ENCODE data around the gene FBLN1. TPM values are rescaled to one million over a fixed set of nuclear protein-coding genes. Genes with fewer than 3 reads are reported as not detected.

FBLN1 gene
- total RNA-seq, 1 donor from 2014 or later, result 0.13 TPM

Other genes starting within 250 kb of the FBLN1 start
- gene UPK3A, start 217.9 kb upstream of the FBLN1 start, total RNA-seq, result not detected in 2 replicates
- gene FAM118A, start 192.9 kb upstream of the FBLN1 start, total RNA-seq, result 14.2 and 14.5 TPM in 2 replicates
- gene SMC1B, start 89.3 kb upstream of the FBLN1 start, total RNA-seq, result under 0.01 and 0.04 TPM in 2 replicates
- gene RIBC2, start 89.2 kb upstream of the FBLN1 start, total RNA-seq, result 0.86 and 1.7 TPM in 2 replicates
- gene ATXN10, start 169.0 kb downstream of the FBLN1 start, total RNA-seq, result 66.5 and 76.2 TPM in 2 replicates

Measured in pulmonary artery endothelial cell (primary cell).